HG03442 (cell line): Measurements from ENCODE around the gene DEAF1.

Source experiments
- ATAC-seq: cut with Tn5 transposase; IDR thresholded peaks from one replicate; pipeline ENCODE4 v1.9.1; 2021; ENCODE audit warnings: mild to moderate bottlenecking, moderate library complexity; ENCODE audit not compliant: unreplicated experiment

Gene DEAF1

DNA sequence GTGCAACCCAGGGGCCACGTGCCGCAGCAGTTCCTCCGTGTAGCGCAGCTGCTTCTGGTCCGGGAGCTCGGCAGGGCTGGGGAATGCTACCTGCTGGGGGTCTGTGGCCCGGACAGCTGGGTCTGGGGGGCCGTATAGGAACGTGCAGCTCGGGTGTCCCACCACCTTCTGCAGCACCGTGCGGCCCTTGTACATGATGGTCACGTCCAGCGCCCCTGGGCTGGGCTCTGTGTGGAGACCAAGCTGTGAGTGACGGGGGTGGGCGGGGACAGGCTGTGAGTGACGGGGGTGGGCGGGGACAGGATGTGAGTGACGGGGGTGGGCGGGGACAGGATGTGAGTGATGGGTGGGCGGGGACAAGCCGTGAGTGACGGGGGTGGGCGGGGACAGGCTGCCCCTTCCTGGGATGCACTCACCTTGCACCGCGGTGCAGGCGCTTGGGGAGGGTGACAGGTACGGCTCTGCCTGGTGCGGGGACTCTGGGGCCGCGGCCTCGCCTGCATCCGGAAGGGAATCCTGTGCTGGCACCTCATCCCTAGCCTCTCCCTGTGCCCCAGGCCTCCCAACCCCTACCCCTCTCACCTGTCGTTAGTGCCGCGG is 81.6 kb downstream of the DEAF1 start:
- no peak for ATAC-seq

GRCh38 chr11:612961-613300 is 82.1 kb downstream of the DEAF1 start:
- no peak for ATAC-seq

- ATAC-seq = no peak
Observed at GRCh38 chr11:612201-612960, 82.6 kb downstream of the DEAF1 start.

GRCh38 chr11:611001-611996 is 83.7 kb downstream of the DEAF1 start:
- no peak for ATAC-seq

DNA sequence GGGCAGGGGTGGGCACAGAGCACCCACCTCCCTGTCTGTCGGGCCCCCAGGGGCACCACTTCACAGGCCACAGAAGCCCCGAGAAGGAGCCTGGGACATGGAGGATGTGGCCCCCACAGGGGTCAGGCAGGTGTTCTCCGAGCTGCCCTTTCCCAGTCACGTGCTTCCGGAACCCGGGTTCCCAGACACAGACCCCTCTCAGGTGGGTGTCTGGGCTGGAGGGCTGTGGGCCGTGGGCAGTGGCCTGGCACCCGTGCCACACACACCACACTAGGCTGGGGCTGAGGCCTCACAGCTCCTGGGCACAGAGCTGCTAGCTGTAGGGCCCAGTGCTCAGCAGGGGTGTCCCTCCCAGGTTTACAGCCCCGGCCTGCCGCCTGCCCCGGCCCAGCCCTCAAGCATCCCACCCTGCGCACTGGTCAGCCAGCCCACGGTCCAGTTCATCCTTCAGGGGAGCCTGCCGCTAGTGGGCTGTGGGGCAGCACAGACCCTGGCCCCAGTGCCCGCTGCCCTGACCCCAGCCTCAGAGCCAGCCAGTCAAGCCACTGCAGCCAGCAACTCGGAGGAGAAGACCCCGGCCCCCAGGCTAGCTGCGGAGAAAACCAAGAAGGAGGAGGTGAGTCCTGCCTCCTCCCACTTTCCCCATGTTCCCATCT is 84.7 kb downstream of the DEAF1 start:
- ATAC-seq = no peak

- no peak for ATAC-seq
Observed at GRCh38 chr11:609341-609811, 85.6 kb downstream of the DEAF1 start.

- no peak for ATAC-seq
Observed at GRCh38 chr11:608791-609251, 86.2 kb downstream of the DEAF1 start.

GRCh38 chr11:607971-608659 is 86.9 kb downstream of the DEAF1 start:
- ATAC-seq = no peak

- ATAC-seq = no peak
Observed at GRCh38 chr11:607020-607780, 87.8 kb downstream of the DEAF1 start.

- no peak for ATAC-seq
Observed at GRCh38 chr11:606245-606644, 88.8 kb downstream of the DEAF1 start.

DNA sequence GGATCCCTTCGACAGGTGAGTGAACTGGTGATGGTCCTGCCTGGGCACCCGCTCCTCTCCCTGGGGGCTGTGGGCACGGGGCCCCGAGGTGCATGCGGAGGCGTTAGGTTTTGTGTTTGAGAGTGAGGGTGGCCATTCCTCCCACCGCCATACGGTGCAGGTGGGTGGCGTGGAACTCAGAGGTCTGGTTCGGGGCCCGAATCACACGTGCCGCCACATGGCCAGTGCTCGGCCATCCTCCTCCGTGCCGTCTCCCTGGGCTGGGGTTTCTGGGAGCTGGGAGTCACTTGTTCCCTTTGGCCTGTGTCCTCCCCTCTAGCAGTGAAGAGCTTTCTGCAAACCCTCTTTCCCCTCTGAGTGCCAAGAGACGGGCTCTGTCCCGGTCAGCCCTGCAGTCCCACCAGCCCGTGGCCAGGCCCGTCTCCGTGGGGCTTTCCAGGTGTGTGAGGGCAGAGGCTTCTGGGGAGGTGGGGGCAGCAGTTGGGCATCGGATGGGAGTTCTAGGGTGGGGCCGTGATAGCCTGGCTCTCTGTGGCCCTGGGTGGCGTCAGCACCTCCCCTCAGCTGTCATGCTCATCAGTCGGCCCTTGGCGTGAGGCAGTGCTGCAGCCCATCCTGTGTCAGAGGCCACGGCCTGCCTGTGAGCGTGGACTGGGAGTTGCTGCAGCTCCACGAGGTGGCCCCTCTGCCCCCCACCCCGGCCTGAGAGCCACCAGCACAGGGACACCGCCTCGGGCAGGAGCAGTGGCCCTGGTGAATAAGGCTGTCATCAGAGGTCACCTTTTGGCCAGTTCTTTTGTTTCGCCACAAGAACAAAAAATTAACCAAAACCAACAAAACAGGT is 89.5 kb downstream of the DEAF1 start:
- ATAC-seq = no peak

DNA sequence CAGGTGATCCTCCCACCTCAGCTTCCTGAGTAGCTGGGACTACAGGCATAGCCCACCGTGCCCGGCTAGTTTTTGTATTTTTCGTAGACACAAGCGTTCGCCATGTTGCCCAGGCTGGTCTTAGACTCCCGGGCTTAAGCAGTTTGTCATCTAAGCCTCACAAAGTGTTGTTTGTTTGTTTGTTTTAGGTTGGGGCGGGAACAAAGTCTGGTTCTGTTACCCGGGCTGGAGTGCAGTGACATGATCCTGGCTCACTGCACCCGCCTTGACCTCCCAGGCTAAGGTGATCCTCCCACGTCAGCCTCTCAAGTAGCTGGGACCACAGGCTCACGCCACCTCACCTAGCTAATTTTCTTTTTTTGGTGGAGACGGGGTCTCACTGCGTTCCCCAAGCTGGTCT is 91.9 kb downstream of the DEAF1 start:
- no peak for ATAC-seq

GRCh38 chr11:601573-602245 is 93.3 kb downstream of the DEAF1 start:
- ATAC-seq = no peak

DNA sequence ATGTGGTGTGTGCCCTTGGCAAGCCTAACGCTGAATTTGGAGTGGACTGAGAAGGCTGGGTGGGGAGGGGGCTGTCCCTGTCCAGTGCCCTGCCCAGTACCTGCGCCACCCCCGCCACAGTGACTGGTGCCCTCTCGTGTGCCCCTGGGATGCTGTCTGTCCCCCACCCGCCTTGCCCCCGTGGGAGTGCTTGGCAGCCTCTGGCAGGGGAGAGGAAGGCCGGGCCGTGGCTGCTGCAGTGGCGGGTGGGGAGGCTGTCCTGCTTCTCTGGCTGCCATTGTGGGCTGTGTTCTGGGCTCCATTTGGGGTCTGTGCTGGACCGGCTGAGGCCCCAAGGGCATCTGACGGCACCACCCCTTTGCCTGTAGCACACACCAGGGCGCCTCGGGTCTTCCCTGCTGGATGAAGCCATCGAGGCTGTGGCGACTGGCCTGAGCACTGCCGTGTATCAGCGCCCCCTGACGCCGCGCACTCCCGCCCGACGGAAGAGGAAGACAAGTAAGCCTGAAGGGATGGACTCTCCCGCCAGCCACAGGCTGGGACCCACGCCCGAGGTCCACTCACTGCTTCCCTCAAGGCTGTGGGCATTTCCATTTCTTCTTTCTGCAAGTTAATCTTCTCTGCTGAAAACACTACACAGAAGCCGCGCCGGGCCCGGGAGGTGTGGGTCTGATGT is 96.9 kb downstream of the DEAF1 start:
- no peak for ATAC-seq

DNA sequence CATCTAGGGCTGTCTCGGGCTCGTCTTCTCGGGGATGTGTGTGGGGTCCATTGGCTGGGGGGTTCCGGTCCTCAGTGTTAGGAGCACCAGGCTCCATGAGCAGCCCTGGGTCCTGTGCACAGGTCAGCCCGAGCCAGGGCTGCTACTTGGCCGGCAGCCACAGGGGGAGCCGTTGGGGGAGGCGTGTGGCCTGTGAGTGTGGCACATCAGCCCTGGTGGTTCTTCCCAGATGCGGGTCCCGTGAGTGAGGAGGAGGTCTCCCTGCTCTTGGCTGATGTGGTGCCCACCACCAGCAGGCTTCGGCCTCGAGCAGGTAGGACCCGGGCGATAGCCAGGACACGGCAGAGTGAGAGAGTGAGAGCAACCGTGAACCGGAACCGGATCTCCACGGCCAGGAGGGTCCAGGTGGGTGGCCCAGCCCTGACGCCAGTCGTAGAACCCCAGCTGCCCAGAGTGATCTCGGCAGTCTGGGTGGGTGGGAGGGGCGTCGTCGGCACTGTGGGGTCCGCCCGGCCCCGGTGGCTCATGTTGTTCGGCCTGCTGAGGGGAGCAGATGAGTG is 97.8 kb downstream of the DEAF1 start:
- ATAC-seq = no peak

- ATAC-seq = no peak
Observed at GRCh38 chr11:596374-596773, 98.6 kb downstream of the DEAF1 start.

GRCh38 chr11:595400-595799 is 99.6 kb downstream of the DEAF1 start:
- ATAC-seq = no peak
